GM12892 (cell line): Measurements from ENCODE around the gene RNF10.

ENCODE experiments used
- POLR2A ChIP-seq: IDR thresholded peaks from 2 replicates; pipeline ENCODE4 v1.6.1; 2011; ENCODE audit warnings: low read depth, low read length, control low read depth
- POLR2AphosphoS5 ChIP-seq: IDR thresholded peaks from 2 replicates; pipeline ENCODE4 v1.6.1; 2011; ENCODE audit warnings: low read depth, low read length, control low read depth

DNA sequence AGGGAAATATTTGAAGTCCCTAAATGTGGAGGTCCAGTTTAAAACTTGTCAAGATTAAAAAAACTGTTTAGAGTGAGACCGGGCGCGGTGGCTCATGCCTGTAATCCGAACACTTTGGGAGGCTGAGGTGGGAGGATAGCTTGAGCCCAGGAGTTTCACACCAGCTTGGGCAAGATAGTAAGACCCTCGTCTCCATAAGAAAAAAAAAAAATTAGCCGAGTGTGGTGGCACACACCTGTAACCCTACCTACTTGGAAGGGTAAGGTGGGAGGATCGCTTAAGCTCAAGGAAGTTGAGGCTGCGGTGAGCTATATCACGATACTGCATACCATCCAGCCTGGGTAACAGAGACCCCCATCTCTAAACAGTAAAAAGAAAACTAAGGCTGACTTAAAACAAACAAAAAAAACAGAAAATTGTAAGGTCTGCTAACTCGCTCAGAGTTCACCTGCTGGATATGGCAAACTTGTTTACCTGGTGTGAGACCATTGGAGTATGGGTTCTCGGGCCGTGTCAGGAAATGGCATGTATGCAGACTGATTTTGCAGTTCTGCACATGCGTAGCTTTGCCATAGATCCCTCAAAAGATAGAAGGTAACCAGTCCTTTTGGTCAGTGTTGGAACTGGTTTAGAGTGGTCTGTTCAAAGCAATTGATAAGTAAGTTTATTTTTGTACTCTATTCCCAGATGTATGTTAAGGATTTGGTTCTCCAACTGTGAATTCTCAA lies 2.1 kb downstream of the RNF10 start:
- TF ChIP-seq POLR2A, result no peak
- no peak for TF ChIP-seq POLR2AphosphoS5
